ENCODE results near the gene CCL17. TPM values are rescaled to one million over a fixed set of nuclear protein-coding genes. Genes with fewer than 3 reads are reported as not detected.

Gene CCL17
- total RNA-seq = not detected
- under 1 TPM in 1 of 3 donors, not detected in 2; 0.20 TPM for polyA plus RNA-seq
- long read RNA-seq, donor 1 = 0 reads
- long read RNA-seq, donor 2 = 0 reads

- Histone ChIP-seq H3K27me3 (ENCODE audit: insufficient read depth in 3 of 3, low read length in 2 of 3) (peaks cover 0 to 4% (median 0%) of the 10 kb centered on the region in 3 donors), H3K36me3 (ENCODE audit: insufficient read depth in 1 of 2, low read depth in 1 of 2) (no peaks in the 10 kb centered on the region), H3K27ac (no peak within 1 kb of the TSS), H3K4me1 (no peaks in the 10 kb centered on the region), H3K9me3 (no peaks in the 10 kb centered on the region), H3K4me3 (no peak within 1 kb of the TSS)
- WGBS, 3 donors = 50 to 59% (median 52%) methylated on average over 17 of the region's 17 CpGs
- no peak for TF ChIP-seq CTCF (IDR thresholded peaks at IDR 0.05)
- no peak for DNase-seq
- ATAC-seq = no peak
- intact Hi-C loops (cut with DNase I) = no loop called here
Observed at GRCh38 chr16:57403965-57404817, at the start of gene CCL17. CCL17 (plus strand) TSS chr16:57404767; CDS start chr16:57413933, 9,166 bp downstream.

DNA sequence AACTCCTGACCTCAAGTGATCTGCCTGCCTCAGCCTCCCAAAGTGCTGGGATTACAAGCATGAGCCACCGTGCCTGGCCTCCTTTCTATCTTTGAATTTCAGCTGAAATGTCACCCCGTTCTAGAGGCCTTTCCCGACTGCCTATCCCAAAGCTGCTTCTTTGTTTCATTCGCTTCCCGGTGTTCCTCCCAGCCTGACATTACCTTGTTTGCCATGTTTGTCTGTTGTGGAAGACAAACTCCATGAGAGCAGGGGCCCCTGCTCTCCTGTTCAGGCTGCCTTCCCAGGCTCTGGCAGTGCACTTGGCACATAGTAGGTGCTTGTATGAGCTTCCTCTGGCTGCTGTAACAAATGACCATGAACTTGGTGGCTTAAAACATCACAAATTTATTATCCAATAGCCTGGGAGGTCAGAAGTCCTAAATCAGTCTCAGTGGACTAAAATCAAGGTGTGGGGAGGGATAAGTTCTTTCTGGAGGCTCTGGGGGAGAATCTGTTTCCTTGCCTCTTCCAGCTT, 48.6 kb upstream of the CCL17 start:
- DNase-seq (no peak), ATAC-seq (no peak)
- no peaks in the 10 kb centered on the region for H3K9me3 ChIP-seq
- no peaks in the 10 kb centered on the region for H3K4me1 ChIP-seq
- H3K4me3 ChIP-seq = no peak overlapping the region
- no peaks in the 10 kb centered on the region for H3K36me3 ChIP-seq (ENCODE audit: insufficient read depth in 1 of 2, low read depth in 1 of 2)
- no peak for TF ChIP-seq CTCF (IDR thresholded peaks at IDR 0.05)
- intact Hi-C loops (cut with DNase I) = no loop called here
- no peak overlapping the region for H3K27ac ChIP-seq
- H3K27me3 ChIP-seq (ENCODE audit: insufficient read depth in 3 of 3, low read length in 2 of 3) = no peaks in the 10 kb centered on the region
- WGBS, 3 donors = 72 to 80% (median 78%) methylated on average over 5 of the region's 5 CpGs

GRCh38 chr16:57356547-57356946, 48.0 kb upstream of the CCL17 start:
- ATAC-seq (no peak), DNase-seq (no peak)
- Histone ChIP-seq H3K4me3 (no peak overlapping the region), H3K4me1 (no peaks in the 10 kb centered on the region), H3K27ac (no peak overlapping the region), H3K36me3 (ENCODE audit: insufficient read depth in 1 of 2, low read depth in 1 of 2) (no peaks in the 10 kb centered on the region), H3K9me3 (no peaks in the 10 kb centered on the region), H3K27me3 (ENCODE audit: insufficient read depth in 3 of 3, low read length in 2 of 3) (no peaks in the 10 kb centered on the region)
- 82 to 100% (median 93%) methylated on average over 4 of the region's 4 CpGs for WGBS, 3 donors
- intact Hi-C loops (cut with DNase I) = no loop called here
- TF ChIP-seq CTCF (IDR thresholded peaks at IDR 0.05) = no peak

GRCh38 chr16:57357330-57358085, 47.1 kb upstream of the CCL17 start:
- 82 to 88% (median 88%) methylated on average over 9 of the region's 9 CpGs for WGBS, 3 donors
- Histone ChIP-seq H3K27ac (no peak overlapping the region), H3K36me3 (ENCODE audit: insufficient read depth in 1 of 2, low read depth in 1 of 2) (no peaks in the 10 kb centered on the region), H3K4me1 (no peaks in the 10 kb centered on the region), H3K27me3 (ENCODE audit: insufficient read depth in 3 of 3, low read length in 2 of 3) (no peaks in the 10 kb centered on the region), H3K9me3 (no peaks in the 10 kb centered on the region), H3K4me3 (no peak overlapping the region)
- ATAC-seq (no peak), DNase-seq (no peak)
- TF ChIP-seq CTCF (IDR thresholded peaks at IDR 0.05) = no peak
- intact Hi-C loops (cut with DNase I) = no loop called here

Data from psoas muscle (tissue), 8 donors.